ENCODE measurements around the gene SC5D.

Gene SC5D

DNA sequence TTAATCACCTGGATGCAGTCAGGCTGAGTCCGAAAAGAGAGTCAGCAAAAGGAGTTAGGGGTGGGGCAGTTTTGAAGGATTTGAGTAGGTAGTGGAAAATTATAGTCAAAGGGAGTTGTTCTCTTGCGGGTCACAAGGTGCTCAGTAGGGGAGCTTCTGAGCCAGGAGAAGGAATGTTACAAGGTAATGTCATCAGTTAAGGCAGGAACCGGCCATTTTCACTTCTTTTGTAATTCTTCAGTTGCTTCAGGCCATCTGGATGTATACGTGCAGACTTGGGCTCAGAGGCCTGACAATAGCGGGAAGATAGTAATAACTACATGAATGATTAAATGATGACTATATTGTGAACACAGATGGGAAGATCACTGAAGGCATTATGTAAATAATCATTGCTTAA lies 6.2 kb downstream of the SC5D start:
- TF ChIP-seq, protein P1, sequence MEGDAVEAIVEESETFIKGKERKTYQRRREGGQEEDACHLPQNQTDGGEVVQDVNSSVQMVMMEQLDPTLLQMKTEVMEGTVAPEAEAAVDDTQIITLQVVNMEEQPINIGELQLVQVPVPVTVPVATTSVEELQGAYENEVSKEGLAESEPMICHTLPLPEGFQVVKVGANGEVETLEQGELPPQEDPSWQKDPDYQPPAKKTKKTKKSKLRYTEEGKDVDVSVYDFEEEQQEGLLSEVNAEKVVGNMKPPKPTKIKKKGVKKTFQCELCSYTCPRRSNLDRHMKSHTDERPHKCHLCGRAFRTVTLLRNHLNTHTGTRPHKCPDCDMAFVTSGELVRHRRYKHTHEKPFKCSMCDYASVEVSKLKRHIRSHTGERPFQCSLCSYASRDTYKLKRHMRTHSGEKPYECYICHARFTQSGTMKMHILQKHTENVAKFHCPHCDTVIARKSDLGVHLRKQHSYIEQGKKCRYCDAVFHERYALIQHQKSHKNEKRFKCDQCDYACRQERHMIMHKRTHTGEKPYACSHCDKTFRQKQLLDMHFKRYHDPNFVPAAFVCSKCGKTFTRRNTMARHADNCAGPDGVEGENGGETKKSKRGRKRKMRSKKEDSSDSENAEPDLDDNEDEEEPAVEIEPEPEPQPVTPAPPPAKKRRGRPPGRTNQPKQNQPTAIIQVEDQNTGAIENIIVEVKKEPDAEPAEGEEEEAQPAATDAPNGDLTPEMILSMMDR (IDR thresholded peaks at IDR 0.05; ENCODE audit: low read depth, low read length): no peak
- DNase-seq (ENCODE audit: low read depth, low spot score): no peak
- in situ Hi-C loops (cut with HindIII; ENCODE audit: low sequenced_read_pairs): no loop called here

DNA sequence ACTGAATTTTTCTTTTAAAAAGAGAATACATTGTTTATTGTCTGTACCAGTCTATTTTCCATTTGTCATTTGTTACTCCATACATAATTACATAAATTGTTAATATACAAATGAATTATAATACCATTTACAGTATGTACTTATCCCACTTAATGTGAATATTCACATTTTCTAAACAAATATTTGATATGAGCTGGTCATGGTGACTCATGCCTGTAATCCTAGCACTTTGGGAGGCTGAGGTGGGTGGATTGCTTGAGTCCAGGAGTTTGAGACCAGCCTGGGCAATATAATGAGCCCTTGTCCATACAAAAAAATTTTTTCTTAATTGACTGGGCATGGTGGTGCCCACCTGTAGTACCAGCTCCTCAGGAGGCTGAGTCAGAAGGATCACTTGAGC lies 6.8 kb downstream of the SC5D start:
- no peak for DNase-seq (ENCODE audit: low read depth, low spot score)
- no peak overlapping the region for H3K4me3 ChIP-seq (ENCODE audit: low read depth, low read length)
- TF ChIP-seq, protein P1 (IDR thresholded peaks at IDR 0.05; ENCODE audit: low read depth, low read length): no peak
- in situ Hi-C loops (cut with HindIII; ENCODE audit: low sequenced_read_pairs): no loop called here

More for the DNA sequence above, 6.2 kb downstream of the SC5D start:
- H3K4me3 ChIP-seq (ENCODE audit: low read depth, low read length): no peak overlapping the region

DNA sequence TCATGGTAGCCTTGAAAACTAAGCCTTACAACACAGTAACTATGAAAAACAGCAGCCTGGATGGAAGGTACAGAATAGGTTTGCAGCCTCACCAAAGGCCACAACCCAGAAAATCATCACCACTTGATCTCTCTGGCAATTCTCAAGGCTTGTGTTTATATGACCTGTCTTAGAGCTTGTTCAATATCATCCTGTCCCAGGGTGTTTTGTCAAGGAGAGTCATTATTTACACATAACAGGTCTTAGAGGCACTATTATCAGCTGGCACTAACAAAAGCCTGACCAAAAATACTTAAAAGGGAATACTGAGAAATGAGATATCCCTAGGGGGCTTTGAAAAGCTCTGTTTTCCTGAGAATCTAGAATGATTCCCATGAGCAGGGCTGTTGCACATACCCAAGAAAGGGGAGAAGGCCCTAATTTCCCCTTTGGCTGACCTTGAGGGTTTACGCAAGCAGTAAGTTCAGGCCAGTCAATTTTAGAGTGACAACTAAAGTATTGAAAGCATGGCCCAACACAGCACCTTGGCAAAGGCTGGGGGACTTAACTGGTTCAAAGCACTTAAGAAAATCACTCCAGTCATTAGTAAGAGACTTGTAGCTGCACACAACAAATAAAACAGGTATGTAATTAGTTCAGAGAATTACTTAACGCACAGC lies 7.9 kb downstream of the SC5D start:
- TF ChIP-seq, protein P1 (IDR thresholded peaks at IDR 0.05; ENCODE audit: low read depth, low read length): no peak
- in situ Hi-C loops (cut with HindIII; ENCODE audit: low sequenced_read_pairs): no loop called here
- DNase-seq (ENCODE audit: low read depth, low spot score): no peak
- H3K4me3 ChIP-seq (ENCODE audit: low read depth, low read length): no peak overlapping the region

DNA sequence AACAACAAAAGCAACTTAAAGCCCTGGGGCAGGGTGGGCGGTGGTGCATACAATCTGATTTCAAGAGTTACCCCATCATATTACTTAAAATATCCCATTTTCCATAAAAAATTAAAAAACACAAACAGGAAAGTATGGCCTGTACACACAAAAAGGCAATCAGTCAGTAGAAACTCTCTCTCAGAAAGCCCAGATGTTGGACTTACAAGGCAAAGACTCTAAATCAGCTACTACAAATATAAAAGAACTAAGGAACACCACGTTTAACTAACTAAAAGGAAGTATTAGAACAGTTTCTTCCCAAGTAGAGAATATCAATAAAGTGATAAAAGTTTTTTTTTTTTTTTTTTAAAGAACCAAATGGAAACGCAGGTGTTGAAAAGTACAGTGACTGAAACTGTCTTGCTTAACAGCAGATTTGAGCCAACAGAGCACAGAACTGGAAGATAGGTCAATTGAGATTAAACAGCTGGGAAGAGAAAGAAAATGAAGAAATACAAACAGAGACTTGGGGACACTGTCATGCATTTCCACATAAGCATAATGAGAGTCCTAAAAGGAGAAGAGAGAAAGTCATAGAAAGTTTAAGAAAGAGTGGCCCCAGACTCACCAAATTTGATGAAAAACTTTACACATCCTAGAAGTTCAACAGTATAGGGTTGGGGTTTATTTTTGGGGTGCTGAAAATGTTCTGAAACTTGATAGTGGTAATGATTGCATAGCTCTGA lies 8.6 kb downstream of the SC5D start:
- in situ Hi-C loops (cut with HindIII; ENCODE audit: low sequenced_read_pairs): no loop called here
- H3K4me3 ChIP-seq (ENCODE audit: low read depth, low read length): no peak overlapping the region
- TF ChIP-seq, protein P1 (IDR thresholded peaks at IDR 0.05; ENCODE audit: low read depth, low read length): no peak
- no peak for DNase-seq (ENCODE audit: low read depth, low spot score)

DNA sequence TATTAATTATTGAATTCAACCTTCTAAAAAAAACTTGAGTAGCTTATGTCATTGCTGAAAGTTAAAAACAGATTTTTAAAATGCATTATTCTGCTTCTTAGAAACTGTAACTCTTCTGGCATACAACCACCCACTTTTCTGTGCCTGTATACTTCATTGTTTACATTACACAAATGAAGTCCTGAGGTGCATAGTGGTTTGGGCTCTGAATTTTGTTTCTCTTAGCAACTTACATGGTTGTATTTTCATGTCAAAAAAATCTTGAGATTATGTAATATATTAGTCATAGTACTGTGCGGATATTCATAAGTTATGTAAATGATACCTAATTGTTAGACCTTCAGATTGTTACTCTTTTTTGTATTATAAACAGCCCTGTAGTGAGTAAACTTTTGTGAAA lies 12.2 kb downstream of the SC5D start:
- in situ Hi-C loops (cut with HindIII; ENCODE audit: low sequenced_read_pairs): no loop called here
- TF ChIP-seq, protein P1 (IDR thresholded peaks at IDR 0.05; ENCODE audit: low read depth, low read length): no peak
- H3K4me3 ChIP-seq (ENCODE audit: low read depth, low read length): no peak overlapping the region
- no peak for DNase-seq (ENCODE audit: low read depth, low spot score)

DNA sequence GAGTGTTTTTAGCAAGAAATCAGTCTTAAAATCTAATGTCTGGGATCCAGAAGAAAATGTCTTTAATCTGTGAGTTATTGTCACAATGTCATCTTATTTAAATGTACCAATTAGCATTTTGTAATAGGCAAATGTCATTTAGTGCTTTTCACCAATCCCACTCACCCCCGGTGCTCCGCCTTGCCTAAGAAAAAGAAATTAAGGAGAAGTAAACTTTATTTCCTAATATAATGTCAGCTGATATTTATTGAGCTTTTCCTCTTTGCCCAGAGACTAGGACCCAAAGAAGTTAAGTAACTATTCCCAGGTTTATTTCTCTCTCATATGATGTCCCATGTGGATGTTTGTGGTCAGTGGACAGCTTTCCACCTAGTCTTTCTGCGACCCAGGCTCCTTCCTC lies 16.2 kb downstream of the SC5D start:
- in situ Hi-C loops (cut with HindIII; ENCODE audit: low sequenced_read_pairs): no loop called here
- DNase-seq (ENCODE audit: low read depth, low spot score): no peak

More for the DNA sequence above, 16.2 kb downstream of the SC5D start:
- TF ChIP-seq, protein P1 (IDR thresholded peaks at IDR 0.05; ENCODE audit: low read depth, low read length): no peak
- no peak overlapping the region for H3K4me3 ChIP-seq (ENCODE audit: low read depth, low read length)
